Measurements from ENCODE around the gene B4GALNT4.
"Not testable (repeated sequence)": the region's sequence is repeated elsewhere in the genome, so short reads cannot be mapped to it uniquely, and the experiment has no call there.

B4GALNT4 gene

DNA sequence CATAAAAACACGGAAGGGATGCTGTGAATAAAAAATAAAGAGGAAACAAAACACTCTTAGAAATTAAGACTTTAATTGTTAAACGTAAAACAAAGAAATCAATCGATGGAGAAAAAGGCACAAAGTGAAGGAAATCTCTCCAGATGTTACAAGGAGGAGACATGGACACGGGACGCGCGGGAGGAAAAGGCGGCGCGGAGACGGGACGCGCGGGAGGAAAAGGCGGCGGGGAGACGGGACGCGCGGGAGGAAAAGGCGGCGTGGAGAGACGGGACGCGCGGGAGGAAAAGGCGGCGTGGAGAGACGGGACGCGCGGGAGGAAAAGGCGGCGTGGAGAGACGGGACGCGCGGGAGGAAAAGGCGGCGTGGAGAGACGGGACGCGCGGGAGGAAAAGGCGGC is 55.5 kb downstream of the B4GALNT4 start:
- not testable (repeated sequence) for DNase-seq

DNA sequence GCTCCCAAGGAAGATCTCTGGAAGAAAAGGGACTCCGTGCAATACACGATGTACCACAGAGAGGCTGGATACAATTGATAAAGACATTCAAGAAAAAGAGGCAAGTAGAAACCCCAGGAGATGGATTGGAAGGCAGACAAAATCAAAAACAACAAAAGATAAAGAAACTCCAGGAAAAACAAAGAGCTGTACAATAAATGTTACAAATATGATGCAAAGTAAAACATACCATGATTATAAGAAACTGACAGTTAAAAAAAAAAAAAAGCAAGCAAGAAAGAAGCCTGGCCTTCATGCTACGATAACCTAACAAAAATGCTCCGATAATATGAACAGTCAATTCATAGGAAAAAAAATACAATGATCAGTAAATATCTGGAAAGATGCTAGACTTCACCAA is 56.0 kb downstream of the B4GALNT4 start:
- DNase-seq: no peak

DNA sequence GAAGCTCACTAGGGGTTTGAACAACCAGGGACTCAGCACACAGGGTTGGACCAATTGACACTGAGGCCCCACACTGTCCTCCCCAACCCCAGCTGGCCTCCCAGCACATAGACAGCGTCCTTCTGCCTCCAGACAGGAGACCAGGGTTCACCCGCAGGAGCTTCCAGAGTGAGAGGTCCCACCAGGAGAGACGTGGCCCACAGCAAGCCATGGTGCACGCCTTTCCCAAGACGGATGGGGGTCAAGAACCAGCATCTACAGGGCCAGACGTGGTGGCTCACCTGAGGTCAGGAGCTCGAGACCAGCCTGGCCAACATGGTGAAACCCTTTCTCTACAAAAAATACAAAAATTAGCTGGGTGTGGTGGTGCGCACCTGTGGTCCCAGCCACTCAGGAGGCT is 57.6 kb downstream of the B4GALNT4 start:
- DNase-seq: no peak

DNA sequence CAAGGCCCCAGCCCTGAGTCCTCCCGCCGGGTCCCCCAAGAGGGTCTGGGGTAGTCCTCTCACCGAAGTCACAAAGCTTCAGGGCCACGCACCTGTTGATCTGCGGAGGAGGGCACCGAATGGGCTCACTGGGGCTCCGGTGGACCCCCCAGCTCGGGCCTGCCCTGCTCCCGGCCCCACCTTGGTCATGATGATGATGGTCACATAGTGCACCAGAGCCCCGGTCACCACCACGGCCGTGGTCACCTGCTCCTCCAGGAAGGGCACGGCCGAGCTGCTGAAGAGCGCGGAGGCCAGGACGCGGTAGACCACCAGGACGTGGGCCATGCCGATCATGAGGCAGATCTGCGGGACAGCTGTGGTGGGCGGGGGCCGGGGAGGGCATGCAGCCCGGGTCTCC is 59.0 kb downstream of the B4GALNT4 start:
- DNase-seq: no peak

DNA sequence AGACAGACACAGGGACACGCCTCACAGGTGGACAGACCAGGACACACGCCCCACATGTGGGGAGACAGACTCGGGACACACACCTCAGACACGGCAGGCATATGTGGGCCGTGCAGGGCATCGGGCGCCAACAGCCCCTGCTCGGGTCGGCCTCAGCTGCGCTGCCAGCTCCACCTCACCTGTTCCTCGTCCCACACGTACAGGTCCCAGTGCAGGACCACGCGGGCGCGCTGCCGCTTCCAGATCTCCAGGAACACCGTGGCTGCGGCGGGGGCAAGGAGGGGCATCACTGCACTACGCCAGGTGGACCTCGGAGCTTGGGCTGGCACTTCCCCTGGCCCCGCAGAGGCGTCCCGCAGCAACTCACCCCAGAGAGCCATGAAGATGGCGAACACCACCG is 60.1 kb downstream of the B4GALNT4 start:
- no peak for DNase-seq

DNA sequence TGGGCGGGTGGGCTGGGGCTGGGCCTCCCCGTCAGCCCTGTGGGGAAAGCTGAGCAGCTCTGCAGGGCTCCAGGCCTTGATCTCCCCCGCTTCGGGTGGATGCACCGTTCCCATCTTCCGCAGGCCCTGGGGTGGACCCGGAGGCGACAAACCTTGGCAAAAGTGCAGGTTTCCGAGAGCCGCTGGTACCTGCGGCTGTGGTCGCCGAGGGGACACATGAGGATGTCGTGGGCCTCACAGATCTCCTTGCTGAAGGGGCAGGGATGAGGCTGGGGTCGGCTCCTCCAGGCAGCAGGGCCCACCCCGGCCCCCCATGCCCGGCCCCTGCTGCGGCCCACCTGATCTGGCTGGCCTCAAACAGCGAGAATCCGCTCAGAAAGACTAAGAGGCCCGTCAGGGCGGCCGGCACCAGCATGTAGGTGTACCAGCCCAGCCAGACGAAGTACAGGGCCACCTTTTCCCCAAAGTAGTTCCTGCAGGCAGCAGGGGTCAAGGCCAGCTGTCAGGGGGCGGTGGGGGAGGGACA is 60.7 kb downstream of the B4GALNT4 start:
- no peak for DNase-seq

Measured in NCI-H1694 treated with DMSO at 0.1 percent for 48 hours (cell line).